HepG2 (cell line): ENCODE results near the gene C5orf24. TPM values are rescaled to one million over a fixed set of nuclear protein-coding genes. Genes with fewer than 3 reads are reported as not detected.

ENCODE experiments used
- FIP1L1 ChIP-seq: fragments of 200-400 bp; formaldehyde crosslinking; IDR thresholded peaks from 2 replicates; pipeline ENCODE4 v1.6.1; 2018; ENCODE audit warnings: low read depth, mild to moderate bottlenecking, low read length, moderate library complexity, borderline replicate concordance; ENCODE audit not compliant: insufficient read depth
- ISX ChIP-seq: sonication (generic); formaldehyde crosslinking; conservative IDR thresholded peaks from 2 replicates; pipeline ENCODE4 v1.5.0; 2020; ENCODE audit warnings: missing genetic modification reagents
- KMT2B ChIP-seq: IDR thresholded peaks from 2 replicates; pipeline ENCODE4 v1.6.1; 2016; ENCODE audit warnings: missing genetic modification reagents, missing compliant biosample characterization
- MAF1 ChIP-seq: sonication (generic); formaldehyde crosslinking; IDR thresholded peaks from 2 replicates; pipeline ENCODE4 v1.5.0; 2020; ENCODE audit warnings: missing genetic modification reagents, borderline replicate concordance
- POLR2AphosphoS5 ChIP-seq: IDR thresholded peaks from 2 replicates; pipeline ENCODE4 v1.6.1; 2012; ENCODE audit warnings: low read depth, low read length
- SNRNP70 ChIP-seq: fragments of 200-400 bp; formaldehyde crosslinking; IDR thresholded peaks from 2 replicates; pipeline ENCODE4 v1.6.1; 2017; ENCODE audit warnings: mild to moderate bottlenecking, low read depth, low read length, moderate library complexity
- SRSF9 ChIP-seq: fragments of 200-400 bp; formaldehyde crosslinking; IDR thresholded peaks from 2 replicates; pipeline ENCODE4 v1.6.1; 2018; ENCODE audit warnings: borderline replicate concordance, mild to moderate bottlenecking, low read depth, low read length; ENCODE audit not compliant: insufficient read depth, poor library complexity, severe bottlenecking
- TBX3 ChIP-seq: fragments of 450-650 bp; IDR thresholded peaks from 2 replicates; pipeline ENCODE4 v1.6.1; 2017; ENCODE audit warnings: antibody characterized with exemption, mild to moderate bottlenecking, inconsistent platforms, borderline replicate concordance
- ZNF10 ChIP-seq: sonication (generic); formaldehyde crosslinking; IDR thresholded peaks from 2 replicates; pipeline ENCODE4 v1.4.0; 2020; ENCODE audit warnings: mild to moderate bottlenecking, low read depth, missing genetic modification reagents, borderline replicate concordance
- ZNF253 ChIP-seq: sonication (generic); formaldehyde crosslinking; IDR thresholded peaks from 2 replicates; pipeline ENCODE4 v1.8.0; 2022; ENCODE audit warnings: mild to moderate bottlenecking, missing genetic modification reagents, borderline replicate concordance
- ZNF710 ChIP-seq: sonication (generic); formaldehyde crosslinking; IDR thresholded peaks from 2 replicates; pipeline ENCODE4 v1.5.0; 2020; ENCODE audit warnings: mild to moderate bottlenecking, missing genetic modification reagents, borderline replicate concordance
- ZNF724P ChIP-seq: sonication (generic); formaldehyde crosslinking; IDR thresholded peaks from 2 replicates; pipeline ENCODE4 v1.8.0; 2022; ENCODE audit warnings: missing genetic modification reagents, borderline replicate concordance
- ZNF768 ChIP-seq: sonication (generic); formaldehyde crosslinking; IDR thresholded peaks from 2 replicates; pipeline ENCODE4 v1.4.0; 2020; ENCODE audit warnings: missing genetic modification reagents
- ZZZ3 ChIP-seq: sonication (generic); formaldehyde crosslinking; IDR thresholded peaks from 2 replicates; pipeline ENCODE4 v1.4.0; 2020; ENCODE audit warnings: missing genetic modification reagents, mild to moderate bottlenecking, borderline replicate concordance
- polyA plus RNA-seq, 8 experiments: library from polyadenylated mRNA; depleted of rRNA in 3 of 8; stranded (reverse) in 7 of 8; unstranded in 1 of 8; fragments of >200 nt; fragmentation: Illumina TruSeq in 4 of 8; extraction: Trizol in 4 of 8; gene quantifications; 2 replicates each; pipeline versions ENCODE4 v1.2.1 to v1.2.3, GENCODE V29; 2011 to 2016; ENCODE audit warnings: low read depth in 4 of 8, missing spikeins in 1 of 8, mixed read lengths in 1 of 8; ENCODE audit not compliant: insufficient read depth in 1 of 8
- total RNA-seq, 5 experiments: library from RNA; depleted of rRNA; stranded (reverse); fragments of >200 nt; fragmentation: Illumina TruSeq; extraction: Trizol; gene quantifications; 2 replicates each; pipeline ENCODE4 v1.2.3, GENCODE V29; 2016; ENCODE audit warnings: low read depth in 1 of 5
- TF ChIP-seq, protein P1 (sequence below): sonication (generic); formaldehyde crosslinking; IDR thresholded peaks from 2 replicates; pipeline ENCODE4 v1.4.0; 2020; ENCODE audit warnings: missing genetic modification reagents; ENCODE audit errors: not compliant biosample characterization
- TF ChIP-seq, protein P2 (sequence below): sonication (generic); IDR thresholded peaks from 2 replicates; pipeline ENCODE4 v1.6.1; 2016; ENCODE audit warnings: low read depth, borderline replicate concordance
- TF ChIP-seq, protein P3 (sequence below): sonication (generic); formaldehyde crosslinking; IDR thresholded peaks from 2 replicates; pipeline ENCODE4 v1.8.1; 2023; ENCODE audit warnings: mild to moderate bottlenecking, inconsistent platforms, moderate library complexity, missing genetic modification reagents, borderline replicate concordance

Gene C5orf24
- total and polyA plus RNA-seq, 2 of the 13 experiments (the other 11 are each of a cell fraction or from before 2014, with no cell fraction given), result 34.6 to 41.5 TPM

GRCh38 chr5:134873987-134874830 is 28.4 kb downstream of the C5orf24 start, which contains the start of gene TXNDC15 (continued):
- TF ChIP-seq, protein P1, sequence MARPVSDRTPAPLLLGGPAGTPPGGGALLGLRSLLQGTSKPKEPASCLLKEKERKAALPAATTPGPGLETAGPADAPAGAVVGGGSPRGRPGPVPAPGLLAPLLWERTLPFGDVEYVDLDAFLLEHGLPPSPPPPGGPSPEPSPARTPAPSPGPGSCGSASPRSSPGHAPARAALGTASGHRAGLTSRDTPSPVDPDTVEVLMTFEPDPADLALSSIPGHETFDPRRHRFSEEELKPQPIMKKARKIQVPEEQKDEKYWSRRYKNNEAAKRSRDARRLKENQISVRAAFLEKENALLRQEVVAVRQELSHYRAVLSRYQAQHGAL (CRISPR knock-in tag), result peak; percentile 60
- no peak; the same call in 1 of the 2 replicates for TF ChIP-seq FIP1L1
- TF ChIP-seq POLR2AphosphoS5, result peak; percentile 80
- no peak for TF ChIP-seq TBX3
- TF ChIP-seq ZNF10 (CRISPR knock-in tag), result no peak
- TF ChIP-seq MAF1 (CRISPR knock-in tag), result peak; percentile 75; the same call in 1 of the 2 replicates
- no peak for TF ChIP-seq SNRNP70
- TF ChIP-seq, protein P2, sequence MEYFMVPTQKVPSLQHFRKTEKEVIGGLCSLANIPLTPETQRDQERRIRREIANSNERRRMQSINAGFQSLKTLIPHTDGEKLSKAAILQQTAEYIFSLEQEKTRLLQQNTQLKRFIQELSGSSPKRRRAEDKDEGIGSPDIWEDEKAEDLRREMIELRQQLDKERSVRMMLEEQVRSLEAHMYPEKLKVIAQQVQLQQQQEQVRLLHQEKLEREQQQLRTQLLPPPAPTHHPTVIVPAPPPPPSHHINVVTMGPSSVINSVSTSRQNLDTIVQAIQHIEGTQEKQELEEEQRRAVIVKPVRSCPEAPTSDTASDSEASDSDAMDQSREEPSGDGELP, result peak; percentile 57; the same call in 1 of the 2 replicates
- TF ChIP-seq, protein P3, sequence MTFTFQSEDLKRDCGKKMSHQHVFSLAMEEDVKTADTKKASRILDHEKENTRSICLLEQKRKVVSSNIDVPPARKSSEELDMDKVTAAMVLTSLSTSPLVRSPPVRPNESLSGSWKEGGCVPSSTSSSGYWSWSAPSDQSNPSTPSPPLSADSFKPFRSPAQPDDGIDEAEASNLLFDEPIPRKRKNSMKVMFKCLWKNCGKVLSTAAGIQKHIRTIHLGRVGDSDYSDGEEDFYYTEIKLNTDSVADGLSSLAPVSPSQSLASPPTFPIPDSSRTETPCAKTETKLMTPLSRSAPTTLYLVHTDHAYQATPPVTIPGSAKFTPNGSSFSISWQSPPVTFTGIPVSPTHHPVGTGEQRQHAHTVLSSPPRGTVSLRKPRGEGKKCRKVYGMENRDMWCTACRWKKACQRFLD (CRISPR knock-in tag), result peak; percentile 97
- TF ChIP-seq ZNF710 (CRISPR knock-in tag), result peak; percentile 82
- no peak for TF ChIP-seq SRSF9
- 0 out of 2 replicates have a peak, but pooled peaks have one; percentile 53 for TF ChIP-seq ZNF724P
- peak; percentile 91 for TF ChIP-seq KMT2B (CRISPR knock-in tag)
- TF ChIP-seq ZNF768 (CRISPR knock-in tag), result peak; percentile 85; the same call in 1 of the 2 replicates
- peak; percentile 82; the same call in 1 of the 2 replicates for TF ChIP-seq ZNF253 (CRISPR knock-in tag)
- no peak for TF ChIP-seq ZZZ3 (CRISPR knock-in tag)
- peak; percentile 84; the same call in 1 of the 2 replicates for TF ChIP-seq ISX (CRISPR knock-in tag)
